Mucosa of descending colon (tissue), 3 donors: ENCODE results near the gene GRIK5. TPM values are rescaled to one million over a fixed set of nuclear protein-coding genes. Genes with fewer than 3 reads are reported as not detected.
"Not testable (repeated sequence)": the region's sequence is repeated elsewhere in the genome, so short reads cannot be mapped to it uniquely, and the experiment has no call there.

Source experiments
- ATAC-seq: fragments of 200-7000 bp; cut with Tn5 transposase; one replicate; pipeline ENCODE4 v1.9.1; 2020; ENCODE audit warnings: mild to moderate bottlenecking, moderate library complexity
- DNase-seq, 3 donors: peaks; one replicate each; pipeline ENCODE4 v3.0.0-alpha.2; 2020
- H3K36me3 ChIP-seq: fragments of 200-600 bp; one replicate; pipeline ENCODE4 v1.8.0; 2021; ENCODE audit warnings: low read depth, mild to moderate bottlenecking
- H3K4me1 ChIP-seq: fragments of 200-600 bp; one replicate; pipeline ENCODE4 v1.8.0; 2021; ENCODE audit warnings: low read depth, mild to moderate bottlenecking
- H3K4me3 ChIP-seq: fragments of 200-600 bp; one replicate; pipeline ENCODE4 v1.8.0; 2021; ENCODE audit warnings: mild to moderate bottlenecking
- H3K9me3 ChIP-seq: fragments of 200-600 bp; one replicate; pipeline ENCODE4 v1.8.0; 2021; ENCODE audit warnings: mild to moderate bottlenecking
- intact Hi-C, 2 donors: fragments of 100-400 bp; cut with DNase I in 1 of 2; cut with micrococcal nuclease in 1 of 2; formaldehyde crosslinking; loops; one replicate each; pipeline versions ENCODE4 v1.11.0 to v1.11.1; 2022; cut with DNase I, micrococcal nuclease
- total RNA-seq, 3 donors: library from RNA; stranded (reverse); fragmentation: NEBNext Ultra II Directional in 2 of 3; extraction: Animal tissue kit (Norgen Biotek cat#: 25700) in 2 of 3; gene quantifications; one replicate each; pipeline versions ENCODE4 v1.2.1 to v1.2.4, GENCODE V29; 2021 to 2023
- TF ChIP-seq, protein P1 (sequence below): fragments of 200-600 bp; IDR thresholded peaks from one replicate; pipeline ENCODE4 v1.8.0; 2022; ENCODE audit warnings: antibody characterized with exemption, mild to moderate bottlenecking
- donor health status: DM: no; HTN: no; CAD: no; lungs with moderate emphysema.
- donor health status: DM: no; HTN: no; CAD: no.
- donor health status: DM: no; HTN: yes; CAD: no.

GRIK5 gene
- total RNA-seq, 3 donors from 2014 or later = 0.67 to 25.8 (median 2.0) TPM

DNA sequence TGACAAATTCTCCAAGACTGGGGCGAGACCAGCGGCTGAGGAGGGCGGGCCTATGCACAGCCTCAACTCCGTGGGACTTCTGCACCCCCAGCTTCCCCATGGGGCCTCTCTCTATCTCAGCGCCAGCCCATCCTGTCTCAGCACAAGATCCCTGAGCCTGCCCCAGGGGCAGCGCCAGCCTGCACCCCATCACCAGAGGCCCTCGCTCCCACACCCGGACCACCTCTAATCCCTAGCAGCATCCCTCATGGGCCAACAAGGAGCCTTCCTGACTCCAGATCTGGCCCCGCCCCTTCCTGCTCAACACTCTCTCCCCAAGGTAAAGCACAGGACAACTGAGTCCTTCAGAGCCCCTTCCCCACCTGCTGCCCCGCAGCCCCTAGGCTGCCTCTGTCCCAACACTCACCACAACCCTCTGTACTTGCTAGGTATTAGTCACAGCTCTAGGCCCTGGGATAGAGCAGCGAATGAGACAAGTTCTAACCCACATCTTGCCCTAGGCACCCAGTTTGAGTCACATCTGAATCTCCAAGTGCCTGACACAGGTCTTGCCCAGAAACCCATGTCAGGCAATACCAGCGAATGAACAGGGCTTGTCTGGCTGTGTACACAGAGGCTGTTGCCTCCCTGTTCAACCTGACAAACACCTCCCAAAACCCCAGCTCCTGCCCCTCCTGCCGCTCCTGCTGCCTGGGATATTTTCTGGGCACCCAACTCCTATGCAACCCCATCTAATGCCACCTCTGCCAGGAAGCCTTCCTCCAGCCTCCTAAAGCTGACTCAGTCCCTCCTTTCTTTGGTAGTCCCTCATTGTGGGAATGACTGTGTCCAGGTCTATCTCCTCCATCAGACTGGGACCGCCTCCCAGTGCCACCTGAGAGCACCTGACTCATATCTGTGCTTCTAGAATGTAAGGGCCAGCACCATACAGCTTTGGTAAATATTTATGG, 18.6 kb downstream of the GRIK5 start:
- Histone ChIP-seq H3K4me3 (no peak overlapping the region), H3K4me1 (peaks cover 7% of the 10 kb centered on the region), H3K9me3 (no peaks in the 10 kb centered on the region), H3K36me3 (no peaks in the 10 kb centered on the region)
- DNase-seq (no peak), ATAC-seq (peak; percentile 30)
- TF ChIP-seq, protein P1, sequence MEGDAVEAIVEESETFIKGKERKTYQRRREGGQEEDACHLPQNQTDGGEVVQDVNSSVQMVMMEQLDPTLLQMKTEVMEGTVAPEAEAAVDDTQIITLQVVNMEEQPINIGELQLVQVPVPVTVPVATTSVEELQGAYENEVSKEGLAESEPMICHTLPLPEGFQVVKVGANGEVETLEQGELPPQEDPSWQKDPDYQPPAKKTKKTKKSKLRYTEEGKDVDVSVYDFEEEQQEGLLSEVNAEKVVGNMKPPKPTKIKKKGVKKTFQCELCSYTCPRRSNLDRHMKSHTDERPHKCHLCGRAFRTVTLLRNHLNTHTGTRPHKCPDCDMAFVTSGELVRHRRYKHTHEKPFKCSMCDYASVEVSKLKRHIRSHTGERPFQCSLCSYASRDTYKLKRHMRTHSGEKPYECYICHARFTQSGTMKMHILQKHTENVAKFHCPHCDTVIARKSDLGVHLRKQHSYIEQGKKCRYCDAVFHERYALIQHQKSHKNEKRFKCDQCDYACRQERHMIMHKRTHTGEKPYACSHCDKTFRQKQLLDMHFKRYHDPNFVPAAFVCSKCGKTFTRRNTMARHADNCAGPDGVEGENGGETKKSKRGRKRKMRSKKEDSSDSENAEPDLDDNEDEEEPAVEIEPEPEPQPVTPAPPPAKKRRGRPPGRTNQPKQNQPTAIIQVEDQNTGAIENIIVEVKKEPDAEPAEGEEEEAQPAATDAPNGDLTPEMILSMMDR = no peak
- intact Hi-C loops = no loop called here

- no peaks in the 10 kb centered on the region for H3K9me3 ChIP-seq
- H3K36me3 ChIP-seq = no peaks in the 10 kb centered on the region
- H3K4me1 ChIP-seq = peaks cover 7% of the 10 kb centered on the region
- TF ChIP-seq, protein P1 = no peak
- peak in 1 of 3 donors; percentile 54 for DNase-seq
- no peak overlapping the region for H3K4me3 ChIP-seq
- ATAC-seq = peak; percentile 90
- intact Hi-C loops = no loop called here
These were observed 21.0 kb downstream of the GRIK5 start for GRCh38 chr19:42048992-42049391.

DNA sequence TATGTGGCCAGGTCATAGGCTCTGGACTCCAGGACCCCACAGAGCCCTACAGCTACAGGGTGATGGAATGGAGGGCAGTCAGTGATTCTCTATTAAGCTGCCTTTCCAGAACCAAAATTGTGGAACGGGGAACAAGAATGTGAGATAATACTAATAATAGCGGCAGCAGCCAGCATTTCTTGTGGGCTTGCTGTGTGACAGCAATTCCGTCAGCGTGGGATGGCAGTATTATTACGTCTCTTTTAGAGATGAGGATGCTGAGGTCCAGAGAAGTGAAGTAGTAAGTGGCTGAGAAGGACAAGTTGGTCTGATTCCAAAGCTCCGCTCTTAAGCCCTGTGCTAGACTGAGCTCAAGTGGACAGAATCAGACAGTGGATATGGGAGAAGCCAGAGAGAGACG, 24.4 kb downstream of the GRIK5 start:
- Histone ChIP-seq H3K9me3 (no peaks in the 10 kb centered on the region), H3K4me3 (no peak overlapping the region), H3K4me1 (peaks cover 7% of the 10 kb centered on the region), H3K36me3 (no peaks in the 10 kb centered on the region)
- DNase-seq (no peak), ATAC-seq (no peak)
- intact Hi-C loops = no loop called here
- TF ChIP-seq, protein P1 = no peak

DNA sequence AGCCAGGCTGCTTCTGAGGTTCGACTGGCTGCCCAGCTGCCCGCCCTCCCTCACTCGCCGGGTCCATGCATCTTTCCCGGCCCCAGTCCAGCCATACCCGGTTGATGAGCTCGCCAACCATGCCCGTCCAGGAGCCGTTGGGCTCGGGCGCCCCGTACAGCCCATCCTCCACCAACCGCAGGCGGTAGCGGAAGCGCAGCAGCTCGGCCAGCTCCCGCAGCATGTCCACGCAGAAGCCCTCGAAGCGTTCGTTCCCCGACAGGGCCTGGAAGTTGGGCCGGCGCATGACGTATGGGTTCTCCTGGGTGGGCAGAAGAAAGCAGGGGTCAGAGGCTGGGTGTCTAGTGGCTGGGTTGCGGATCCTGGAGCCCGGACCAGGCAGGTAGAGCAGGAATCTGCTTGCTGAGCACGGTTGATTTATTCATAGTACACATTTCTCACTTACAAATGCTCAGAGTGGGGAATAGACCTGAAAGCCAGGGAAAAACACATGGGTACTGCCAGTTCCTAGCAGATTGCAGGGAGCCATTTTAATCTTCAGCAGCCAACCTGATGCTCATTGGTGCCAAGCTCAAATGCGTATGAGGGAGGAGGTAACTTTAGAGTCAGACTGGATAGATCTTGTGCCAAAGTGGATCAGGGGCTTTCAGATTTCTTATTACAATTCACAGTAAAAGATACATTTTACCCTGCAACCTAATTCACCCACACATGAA, 27.4 kb downstream of the GRIK5 start:
- DNase-seq = no peak
- no peak for ATAC-seq
- TF ChIP-seq, protein P1 = no peak
- H3K4me1 ChIP-seq = no peaks in the 10 kb centered on the region
- H3K9me3 ChIP-seq = no peaks in the 10 kb centered on the region
- H3K4me3 ChIP-seq = no peak overlapping the region
- intact Hi-C loops = no loop called here
- H3K36me3 ChIP-seq = no peaks in the 10 kb centered on the region

DNA sequence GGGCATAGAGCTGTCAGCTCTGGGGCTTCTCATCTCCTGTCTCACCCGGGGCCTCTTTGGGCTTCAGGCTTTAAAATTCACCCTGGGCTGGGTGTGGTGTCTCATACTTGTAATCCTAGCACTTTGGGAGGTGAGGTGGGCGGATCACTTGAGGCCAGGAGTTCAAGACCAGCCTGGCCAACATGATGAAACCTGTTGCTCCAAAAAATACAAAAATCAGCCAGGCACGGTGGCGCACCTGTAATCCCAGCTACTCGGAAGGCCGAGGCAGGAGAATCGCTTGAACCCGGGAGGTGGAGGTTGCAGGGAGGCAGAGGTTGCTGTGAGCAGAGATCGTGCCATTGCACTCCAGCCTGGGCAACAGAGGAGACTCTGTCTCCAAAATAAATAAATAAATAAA, 29.5 kb downstream of the GRIK5 start:
- ATAC-seq, H3K9me3 ChIP-seq, H3K36me3 ChIP-seq, intact Hi-C loops, DNase-seq, H3K4me1 ChIP-seq, H3K4me3 ChIP-seq: not testable (repeated sequence)

DNA sequence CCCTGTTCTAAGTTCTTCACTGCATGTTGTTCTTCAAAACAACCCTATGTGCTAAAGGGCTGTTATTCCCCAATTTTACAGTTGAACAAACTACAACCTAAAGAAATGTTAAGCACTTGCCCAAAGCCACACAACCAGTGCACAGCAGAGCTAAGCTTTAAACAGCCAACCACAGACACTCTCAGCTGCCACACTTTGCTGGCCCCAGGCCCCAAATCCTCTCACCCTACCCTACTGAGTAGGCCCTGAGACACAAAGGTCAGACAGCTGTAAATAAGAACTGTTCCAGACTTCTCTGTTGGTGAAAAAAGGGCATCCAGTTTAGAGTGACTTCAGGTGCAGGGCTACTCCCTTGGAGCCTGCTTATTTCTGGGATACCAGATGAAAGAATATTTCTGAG, 30.0 kb downstream of the GRIK5 start:
- no peak for DNase-seq
- intact Hi-C loops = no loop called here
- Histone ChIP-seq H3K36me3 (no peaks in the 10 kb centered on the region), H3K4me1 (no peaks in the 10 kb centered on the region), H3K9me3 (no peaks in the 10 kb centered on the region), H3K4me3 (no peak overlapping the region)
- no peak for ATAC-seq
- TF ChIP-seq, protein P1 = no peak
